ENCODE data around the gene ZNF132.

- no peak for TF ChIP-seq CTCF (IDR thresholded peaks at IDR 0.05 in 4 of 5, conservative IDR thresholded peaks at IDR 0.05 in 1 of 5)
- peak; percentile 60 to 65 for TF ChIP-seq POLR2A (IDR thresholded peaks at IDR 0.05)
Observed at GRCh38 chr19:58475714-58476497, 36.0 kb upstream of the ZNF132 start, which contains the start of gene ZNF446.
